Loucy (cell line): ENCODE data around the gene UBTD1.

Source experiments
- CTCF ChIP-seq: fragments of 200-600 bp; sonication (generic); conservative IDR thresholded peaks from 2 replicates; pipeline ENCODE4 v1.5.1; 2014; ENCODE audit warnings: mild to moderate bottlenecking, antibody characterized with exemption, low read length
- EZH2phosphoT487 ChIP-seq: fragments of 200-600 bp; IDR thresholded peaks from 2 replicates; pipeline ENCODE4 v1.6.1; 2018; ENCODE audit warnings: antibody characterized with exemption, mild to moderate bottlenecking, moderate library complexity, borderline replicate concordance

- TF ChIP-seq CTCF (no peak), EZH2phosphoT487 (no peak)
Measured at GRCh38 chr10:97505152-97505551, 6.4 kb downstream of the UBTD1 start.
